Stimulated activated CD8-positive, alpha-beta memory T cell treated with anti-CD3 and anti-CD28 coated beads, Interleukin-15, amount 100 ng/mL, for 24 hours (primary cell): ENCODE data around the gene FURIN.
"Not testable (repeated sequence)": the region's sequence is repeated elsewhere in the genome, so short reads cannot be mapped to it uniquely, and the experiment has no call there.

Source experiments
- DNase-seq: peaks from one replicate; pipeline ENCODE4 v3.0.0-alpha.2; 2020; ENCODE audit warnings: low read depth

Gene FURIN

GRCh38 chr15:90870354-90871138 is 2.2 kb downstream of the FURIN start:
- DNase-seq: no peak

DNA sequence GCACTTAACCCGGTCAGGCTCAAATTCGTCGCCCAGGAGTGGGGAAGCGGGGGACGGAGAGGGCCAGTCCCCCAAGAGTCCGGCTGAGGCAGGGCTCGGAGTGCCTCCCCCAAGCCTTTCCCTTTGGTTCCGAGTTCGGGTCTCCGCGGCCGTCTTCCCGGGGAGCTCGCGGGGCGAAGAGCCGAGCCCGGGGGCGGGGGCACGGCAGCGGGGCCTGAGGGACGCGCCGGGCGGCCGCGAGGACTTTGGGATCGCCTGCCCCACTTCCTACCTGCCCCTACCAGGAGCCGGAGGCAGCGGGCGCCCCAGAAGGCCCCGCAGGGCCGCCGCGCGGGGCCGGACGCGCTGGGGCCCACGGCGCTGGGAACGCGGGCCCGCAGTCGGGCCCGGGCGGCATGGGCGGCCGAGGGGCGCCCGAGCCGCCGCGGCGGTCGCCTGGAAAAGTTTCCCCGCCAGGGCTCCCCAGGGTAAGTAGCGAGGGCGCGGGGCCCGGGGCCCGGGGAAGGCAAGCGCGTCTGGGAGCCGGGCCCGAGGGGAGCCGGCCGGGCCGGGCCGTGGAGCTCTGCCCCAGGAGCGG is 2.8 kb downstream of the FURIN start:
- no peak for DNase-seq

DNA sequence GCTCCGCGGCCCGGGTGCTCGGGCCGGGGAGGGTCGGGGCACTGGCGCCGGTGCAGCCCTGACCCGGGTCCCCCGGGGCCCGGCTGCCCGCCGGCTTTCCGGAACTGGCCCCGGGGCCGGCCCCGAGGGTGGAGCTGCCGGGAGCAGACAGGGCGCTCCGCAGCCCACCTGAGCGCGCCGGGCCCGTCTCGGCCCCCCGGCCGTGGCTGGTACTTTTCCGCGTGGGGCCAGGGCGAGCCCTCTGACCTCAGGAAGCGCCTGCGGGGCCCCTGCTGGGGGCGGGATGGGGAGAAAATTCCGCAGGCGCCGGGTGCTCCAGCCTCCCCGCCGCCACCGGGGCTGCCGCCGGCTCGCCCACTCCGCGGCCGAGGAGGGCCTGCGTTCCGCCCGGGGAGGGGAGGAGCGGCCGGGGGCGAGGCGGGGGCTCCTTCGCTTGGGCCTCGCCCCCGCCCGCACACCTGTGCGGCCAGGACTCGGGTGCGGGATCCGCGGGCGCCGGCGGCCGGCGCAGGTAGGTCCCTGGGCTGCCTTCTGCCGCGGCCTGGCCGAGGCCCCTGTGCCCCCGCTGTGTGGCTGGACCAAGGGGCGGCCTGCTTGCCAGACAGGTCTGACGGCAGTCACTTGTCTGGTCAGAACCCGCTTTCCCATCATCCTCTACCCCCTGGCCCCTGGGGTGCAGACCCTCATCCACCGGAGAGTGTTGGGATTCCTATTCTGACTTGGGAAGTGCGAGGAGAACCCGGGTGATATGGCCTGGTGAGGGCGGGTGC is 3.5 kb downstream of the FURIN start:
- DNase-seq: no peak

- no peak for DNase-seq
Observed at GRCh38 chr15:90872486-90873184, 4.2 kb downstream of the FURIN start.

- DNase-seq: no peak
Observed at GRCh38 chr15:90873488-90873997, 5.2 kb downstream of the FURIN start.

GRCh38 chr15:90873998-90874605 is 5.7 kb downstream of the FURIN start:
- no peak for DNase-seq

GRCh38 chr15:90874986-90875385 is 6.6 kb downstream of the FURIN start:
- not testable (repeated sequence) for DNase-seq

GRCh38 chr15:90875549-90875981 is 7.2 kb downstream of the FURIN start:
- no peak for DNase-seq

DNA sequence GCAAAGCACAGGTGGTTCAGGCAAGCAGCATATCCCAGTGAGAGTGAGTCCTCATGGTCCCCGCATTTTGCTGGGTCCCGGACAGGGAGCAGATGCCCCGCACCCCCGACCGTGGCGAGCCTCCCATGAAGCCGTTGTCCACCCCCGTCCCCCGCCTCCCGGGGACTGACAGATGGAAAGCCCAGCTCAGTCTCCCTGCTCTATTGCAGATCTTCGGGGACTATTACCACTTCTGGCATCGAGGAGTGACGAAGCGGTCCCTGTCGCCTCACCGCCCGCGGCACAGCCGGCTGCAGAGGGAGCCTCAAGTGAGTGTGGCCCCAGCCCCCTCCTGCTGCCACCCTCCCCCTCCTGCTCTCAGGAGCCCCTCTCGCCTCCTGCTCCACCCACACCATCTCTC is 7.7 kb downstream of the FURIN start:
- no peak for DNase-seq

- DNase-seq: no peak
Observed at GRCh38 chr15:90876512-90877170, 8.3 kb downstream of the FURIN start.

DNA sequence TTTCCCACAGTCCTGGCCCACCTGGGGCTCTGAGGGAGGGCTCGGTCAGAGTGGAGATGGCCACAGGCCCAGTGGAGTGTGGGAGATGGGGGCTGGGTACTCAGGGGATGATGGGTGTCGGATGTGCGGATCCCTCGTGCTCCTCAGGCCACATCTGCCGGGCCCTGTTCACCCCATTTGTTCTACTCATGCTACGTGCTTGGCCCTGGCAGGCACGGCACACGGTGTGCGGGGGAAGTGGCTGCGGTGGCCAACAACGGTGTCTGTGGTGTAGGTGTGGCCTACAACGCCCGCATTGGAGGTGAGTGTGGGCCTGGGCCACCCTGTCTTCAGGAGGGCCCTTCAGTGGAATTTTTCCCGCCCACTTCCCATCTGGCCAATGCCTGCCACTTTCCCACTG is 8.9 kb downstream of the FURIN start:
- no peak for DNase-seq

DNA sequence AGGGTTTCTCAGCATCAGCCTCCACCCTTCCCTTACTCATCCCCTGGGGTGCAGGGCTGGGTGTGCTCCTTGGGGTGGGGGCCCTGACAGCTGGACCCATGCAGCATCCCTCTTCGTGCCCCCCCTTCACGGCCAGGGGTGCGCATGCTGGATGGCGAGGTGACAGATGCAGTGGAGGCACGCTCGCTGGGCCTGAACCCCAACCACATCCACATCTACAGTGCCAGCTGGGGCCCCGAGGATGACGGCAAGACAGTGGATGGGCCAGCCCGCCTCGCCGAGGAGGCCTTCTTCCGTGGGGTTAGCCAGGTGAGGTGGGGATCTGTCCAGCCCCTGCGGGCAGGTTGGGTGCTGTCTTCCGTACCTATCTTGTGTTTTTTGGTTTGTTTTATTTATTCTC is 9.6 kb downstream of the FURIN start:
- no peak for DNase-seq

DNA sequence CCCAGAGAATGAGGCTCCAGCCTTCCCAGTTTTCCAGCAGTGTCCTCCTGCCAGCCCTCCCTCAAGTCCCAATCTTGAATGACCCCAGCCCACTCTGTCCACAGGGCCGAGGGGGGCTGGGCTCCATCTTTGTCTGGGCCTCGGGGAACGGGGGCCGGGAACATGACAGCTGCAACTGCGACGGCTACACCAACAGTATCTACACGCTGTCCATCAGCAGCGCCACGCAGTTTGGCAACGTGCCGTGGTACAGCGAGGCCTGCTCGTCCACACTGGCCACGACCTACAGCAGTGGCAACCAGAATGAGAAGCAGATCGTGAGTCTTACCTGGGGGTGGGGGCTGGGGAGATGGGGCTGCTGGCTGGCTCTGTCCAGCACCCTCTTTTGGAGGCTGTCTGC is 10.3 kb downstream of the FURIN start:
- no peak for DNase-seq

- no peak for DNase-seq
Observed at GRCh38 chr15:90879730-90880366, 11.5 kb downstream of the FURIN start.

DNA sequence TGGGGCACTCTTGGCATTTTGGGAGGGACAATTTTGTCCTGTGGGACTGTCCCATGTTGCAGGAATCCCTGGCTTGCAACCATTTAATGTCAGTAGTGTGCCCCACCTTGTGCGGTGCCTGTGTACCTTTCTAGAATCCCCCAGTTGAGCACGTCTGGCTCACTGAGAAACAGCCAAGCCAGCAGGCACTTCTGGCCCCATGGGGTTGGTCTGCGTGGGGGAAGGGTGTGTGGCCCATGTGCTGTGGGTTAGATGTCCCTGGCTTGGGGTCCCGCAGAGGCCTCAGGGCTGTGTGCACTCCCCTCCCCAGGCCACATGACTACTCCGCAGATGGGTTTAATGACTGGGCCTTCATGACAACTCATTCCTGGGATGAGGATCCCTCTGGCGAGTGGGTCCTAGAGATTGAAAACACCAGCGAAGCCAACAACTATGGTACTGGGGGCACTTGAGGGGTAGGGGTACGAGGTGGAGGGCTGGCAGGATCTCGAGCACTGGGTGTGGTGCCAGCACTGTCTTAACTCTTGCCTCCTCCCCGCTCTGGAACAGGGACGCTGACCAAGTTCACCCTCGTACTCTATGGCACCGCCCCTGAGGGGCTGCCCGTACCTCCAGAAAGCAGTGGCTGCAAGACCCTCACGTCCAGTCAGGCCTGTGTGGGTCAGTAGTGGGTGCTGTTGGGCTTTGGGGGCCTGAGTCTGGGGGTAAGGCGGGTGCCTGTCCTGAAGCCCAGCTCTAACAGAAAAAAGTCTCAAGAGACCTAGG is 12.2 kb downstream of the FURIN start:
- no peak for DNase-seq

DNA sequence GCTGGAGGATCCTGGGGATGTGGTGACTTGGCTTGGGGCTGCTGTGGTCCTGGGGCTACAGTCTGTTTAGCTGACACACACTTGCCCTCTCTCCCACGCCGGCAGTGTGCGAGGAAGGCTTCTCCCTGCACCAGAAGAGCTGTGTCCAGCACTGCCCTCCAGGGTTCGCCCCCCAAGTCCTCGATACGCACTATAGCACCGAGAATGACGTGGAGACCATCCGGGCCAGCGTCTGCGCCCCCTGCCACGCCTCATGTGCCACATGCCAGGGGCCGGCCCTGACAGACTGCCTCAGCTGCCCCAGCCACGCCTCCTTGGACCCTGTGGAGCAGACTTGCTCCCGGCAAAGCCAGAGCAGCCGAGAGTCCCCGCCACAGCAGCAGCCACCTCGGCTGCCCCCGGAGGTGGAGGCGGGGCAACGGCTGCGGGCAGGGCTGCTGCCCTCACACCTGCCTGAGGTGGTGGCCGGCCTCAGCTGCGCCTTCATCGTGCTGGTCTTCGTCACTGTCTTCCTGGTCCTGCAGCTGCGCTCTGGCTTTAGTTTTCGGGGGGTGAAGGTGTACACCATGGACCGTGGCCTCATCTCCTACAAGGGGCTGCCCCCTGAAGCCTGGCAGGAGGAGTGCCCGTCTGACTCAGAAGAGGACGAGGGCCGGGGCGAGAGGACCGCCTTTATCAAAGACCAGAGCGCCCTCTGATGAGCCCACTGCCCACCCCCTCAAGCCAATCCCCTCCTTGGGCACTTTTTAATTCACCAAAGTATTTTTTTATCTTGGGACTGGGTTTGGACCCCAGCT is 13.0 kb downstream of the FURIN start:
- DNase-seq: no peak

- no peak for DNase-seq
Observed at GRCh38 chr15:90881978-90882721, 13.8 kb downstream of the FURIN start.

- no peak for DNase-seq
Observed at GRCh38 chr15:90882781-90883525, 14.6 kb downstream of the FURIN start.
